T-helper 2 cell treated with Interferon-gamma antibody and Interleukin-4, amounts not matched to agents 100 ng/mL and 5 ng/mL, for 36 hours (primary cell): ENCODE data around the gene ABHD6. TPM values are rescaled to one million over a fixed set of nuclear protein-coding genes. Genes with fewer than 3 reads are reported as not detected.
"Not testable (repeated sequence)": the region's sequence is repeated elsewhere in the genome, so short reads cannot be mapped to it uniquely, and the experiment has no call there.

ENCODE experiments used
- intact Hi-C: fragments of 100-400 bp; cut with micrococcal nuclease; formaldehyde crosslinking; loops from one replicate; pipeline ENCODE4 v1.15.1; 2023
- total RNA-seq: library from RNA; stranded (reverse); gene quantifications from 2 replicates; pipeline ENCODE4 v1.2.3, GENCODE V29; 2022

ABHD6 gene, protein sequence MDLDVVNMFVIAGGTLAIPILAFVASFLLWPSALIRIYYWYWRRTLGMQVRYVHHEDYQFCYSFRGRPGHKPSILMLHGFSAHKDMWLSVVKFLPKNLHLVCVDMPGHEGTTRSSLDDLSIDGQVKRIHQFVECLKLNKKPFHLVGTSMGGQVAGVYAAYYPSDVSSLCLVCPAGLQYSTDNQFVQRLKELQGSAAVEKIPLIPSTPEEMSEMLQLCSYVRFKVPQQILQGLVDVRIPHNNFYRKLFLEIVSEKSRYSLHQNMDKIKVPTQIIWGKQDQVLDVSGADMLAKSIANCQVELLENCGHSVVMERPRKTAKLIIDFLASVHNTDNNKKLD
- 8.5 and 10.1 TPM in 2 replicates for total RNA-seq

DNA sequence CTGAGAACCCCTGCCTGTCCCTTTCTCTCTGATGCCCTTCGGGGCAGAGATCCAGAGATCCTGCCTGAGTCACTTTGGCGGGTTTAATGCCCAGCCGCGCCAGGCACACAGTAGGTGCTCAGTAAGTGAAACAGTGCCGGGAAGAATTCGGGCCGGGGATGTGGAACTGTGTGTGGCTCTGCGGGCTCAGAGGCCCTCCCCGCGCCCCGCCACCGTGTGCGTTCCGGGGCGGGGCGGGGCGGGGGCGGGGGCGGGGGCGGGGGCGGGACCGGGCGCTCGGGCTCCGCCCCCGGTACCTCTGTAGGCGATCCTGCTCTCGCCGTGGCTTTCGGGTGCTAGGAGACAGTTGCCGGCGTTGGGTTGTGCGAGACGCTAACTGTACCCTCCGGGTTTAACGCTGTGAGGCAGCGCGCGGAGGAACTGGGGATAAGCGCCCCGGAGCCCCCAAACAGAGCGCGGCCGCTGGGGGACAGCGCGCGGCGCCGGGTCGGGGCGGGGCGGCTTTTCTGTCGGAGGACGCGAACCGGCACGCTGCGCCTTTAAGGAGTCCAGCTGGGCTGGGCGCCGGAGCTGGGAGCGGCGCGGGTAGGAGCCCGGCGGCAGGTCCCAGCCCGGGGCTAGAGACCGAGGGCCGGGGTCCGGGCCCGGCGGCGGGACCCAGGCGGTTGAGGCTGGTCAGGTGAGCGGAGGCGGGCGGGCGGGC, at the start of gene ABHD6:
Gene ABHD6 (plus strand): TSS at position 555 of the 703 bp plus-strand sequence. CDS start 18,795 bp downstream, outside the sequence.
- intact Hi-C loops: loop anchor here (1.0 to 5.0 kb wide), 6 partner anchors 50 to 640 kb away; partner anchors contain the start of genes ARF4, FLNB, HTD2 and KCTD6

DNA sequence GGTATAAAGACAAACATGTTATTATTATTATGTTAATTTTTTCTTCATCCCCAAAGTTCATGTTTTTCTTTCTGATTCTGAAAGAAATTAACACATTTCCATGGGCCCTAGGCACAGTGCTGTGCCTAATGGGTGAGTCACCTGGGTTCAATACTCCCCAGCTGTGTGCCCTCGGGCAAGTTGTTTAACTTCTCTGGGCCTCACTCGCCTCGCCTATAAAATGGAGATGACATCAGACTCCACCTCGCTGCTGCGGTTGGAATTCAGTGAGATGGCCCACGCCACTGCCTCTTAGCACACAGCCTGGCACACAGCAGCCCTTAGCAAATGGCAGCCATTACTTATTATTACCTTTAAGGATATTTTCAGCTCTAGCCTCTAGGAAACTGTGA, 49.4 kb upstream of the ABHD6 start:
- intact Hi-C loops: loop anchor here (5.0 kb wide), 2 partner anchors 49 to 444 kb away; partner anchors contain the start of gene ABHD6

- intact Hi-C loops: loop anchor here (5.0 kb wide), 2 partner anchors 48 to 443 kb away; partner anchors contain the start of gene ABHD6
Measured at GRCh38 chr3:58188921-58189451, 48.6 kb upstream of the ABHD6 start.

GRCh38 chr3:58189691-58190090, 47.9 kb upstream of the ABHD6 start:
- intact Hi-C loops: loop anchor here (5.0 kb wide), 2 partner anchors 48 to 443 kb away; partner anchors contain the start of gene ABHD6

- intact Hi-C loops: no loop called here
Measured at GRCh38 chr3:58190291-58190690, 47.3 kb upstream of the ABHD6 start.

- intact Hi-C loops: no loop called here
Measured at GRCh38 chr3:58190882-58191281, 46.7 kb upstream of the ABHD6 start.

DNA sequence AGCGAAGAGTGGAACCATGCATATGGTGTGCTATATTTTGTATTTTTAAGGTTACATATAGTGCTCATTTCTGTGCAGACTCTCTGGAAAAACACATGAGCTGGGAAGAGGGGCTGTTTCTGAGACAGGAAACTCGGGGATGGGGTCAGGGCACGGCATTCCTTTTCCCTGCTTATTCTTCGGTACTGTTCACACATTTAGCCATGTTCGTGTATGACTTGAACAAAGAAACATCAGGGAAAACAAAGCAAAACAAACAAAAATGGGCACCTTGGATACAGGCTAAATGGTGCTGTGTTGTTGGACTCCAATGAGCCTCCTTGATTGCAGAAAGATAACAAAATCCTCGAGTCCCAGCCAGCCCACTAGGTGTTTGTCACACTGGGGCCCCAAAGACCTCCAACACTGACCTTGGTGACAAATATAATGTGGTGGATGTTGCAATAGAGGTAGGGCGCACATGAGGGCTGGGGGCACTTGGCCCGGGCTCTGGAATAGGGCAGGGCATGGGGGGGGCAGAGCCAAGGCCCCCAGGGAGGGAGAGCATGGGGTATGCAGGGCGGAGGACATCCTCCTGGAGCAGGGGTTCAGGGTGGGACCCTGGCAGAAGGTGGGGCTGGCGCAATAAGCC, 46.1 kb upstream of the ABHD6 start:
- intact Hi-C loops: no loop called here

GRCh38 chr3:58192069-58192468, 45.5 kb upstream of the ABHD6 start:
- intact Hi-C loops: no loop called here

DNA sequence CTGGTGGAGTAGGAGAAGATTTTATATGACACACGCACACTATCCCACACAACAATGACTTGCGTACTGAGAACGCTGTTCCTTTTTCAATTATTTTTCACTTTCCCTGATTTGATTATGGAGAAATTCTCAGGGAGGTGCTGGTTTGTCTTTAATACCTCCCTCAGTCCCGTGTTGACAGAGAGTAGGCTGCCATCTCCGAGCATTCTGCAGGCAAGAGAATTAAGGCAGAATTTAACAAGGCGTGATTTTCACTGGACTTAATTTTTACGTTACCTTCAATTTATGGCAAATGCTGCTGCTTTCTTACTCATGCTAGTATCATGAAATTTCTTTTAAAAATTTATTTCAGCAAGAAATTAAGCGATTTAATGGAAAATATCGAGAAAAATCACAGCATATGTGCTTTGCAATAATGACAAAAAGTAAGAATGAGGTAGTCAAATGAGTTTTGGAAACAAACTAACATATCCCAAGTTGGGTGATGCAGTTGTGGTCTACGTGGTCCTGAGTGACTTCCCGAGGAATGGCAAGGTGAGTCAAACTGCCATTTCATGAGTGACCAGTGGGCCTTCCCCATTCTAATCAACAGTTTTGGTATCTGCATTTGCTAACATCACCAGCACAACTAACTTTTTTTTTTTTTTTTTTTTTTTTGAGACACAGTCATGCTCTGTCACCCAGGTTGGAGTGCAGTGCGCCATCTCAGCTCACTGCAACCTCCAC, 43.7 kb upstream of the ABHD6 start:
- intact Hi-C loops: no loop called here

DNA sequence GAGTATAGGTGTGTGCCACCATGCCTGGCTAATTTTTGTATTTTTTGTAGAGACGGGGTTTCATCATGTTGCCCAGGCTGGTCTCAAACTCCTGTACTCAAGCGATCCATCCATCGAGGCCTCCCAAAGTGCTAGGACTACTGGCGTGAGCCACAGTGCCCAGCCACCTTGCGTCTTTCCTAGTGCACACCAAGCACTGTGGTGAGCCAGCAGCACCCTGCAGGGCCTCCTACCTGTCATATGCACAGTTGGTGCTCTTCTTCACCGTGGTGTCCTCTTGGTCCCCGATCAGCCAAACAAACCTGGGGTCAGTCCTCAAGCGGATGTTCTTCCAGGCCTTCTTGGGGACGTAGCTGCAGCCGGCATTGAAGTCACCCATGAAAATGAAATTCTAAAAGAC, 40.0 kb upstream of the ABHD6 start:
- intact Hi-C loops: no loop called here

- intact Hi-C loops: no loop called here
Measured at GRCh38 chr3:58198362-58198761, 39.2 kb upstream of the ABHD6 start.

GRCh38 chr3:58198804-58199203, 38.8 kb upstream of the ABHD6 start:
- intact Hi-C loops: no loop called here

GRCh38 chr3:58200121-58200709, 37.4 kb upstream of the ABHD6 start:
- intact Hi-C loops: no loop called here

- intact Hi-C loops: no loop called here
Measured at GRCh38 chr3:58200846-58201355, 36.7 kb upstream of the ABHD6 start.

DNA sequence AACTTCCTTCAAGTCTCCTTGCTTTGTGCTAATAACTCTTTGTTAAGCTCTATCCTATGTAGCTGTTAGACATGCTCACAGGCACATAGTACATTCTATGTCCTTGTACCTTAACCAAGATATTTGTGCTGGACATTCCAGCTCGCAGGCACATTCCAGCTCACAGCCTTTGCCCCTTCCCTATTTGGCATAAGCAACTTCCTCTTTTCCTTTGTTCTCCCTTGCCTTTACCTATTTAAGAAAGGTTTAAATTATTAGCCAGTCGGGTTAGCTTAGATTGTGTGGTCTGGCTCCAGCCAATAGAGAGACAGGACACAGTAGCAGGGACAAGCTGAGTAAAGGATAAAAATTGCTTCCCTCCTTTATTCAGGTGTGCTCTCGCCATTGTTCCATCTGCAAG, 36.1 kb upstream of the ABHD6 start:
- intact Hi-C loops: not testable (repeated sequence)

DNA sequence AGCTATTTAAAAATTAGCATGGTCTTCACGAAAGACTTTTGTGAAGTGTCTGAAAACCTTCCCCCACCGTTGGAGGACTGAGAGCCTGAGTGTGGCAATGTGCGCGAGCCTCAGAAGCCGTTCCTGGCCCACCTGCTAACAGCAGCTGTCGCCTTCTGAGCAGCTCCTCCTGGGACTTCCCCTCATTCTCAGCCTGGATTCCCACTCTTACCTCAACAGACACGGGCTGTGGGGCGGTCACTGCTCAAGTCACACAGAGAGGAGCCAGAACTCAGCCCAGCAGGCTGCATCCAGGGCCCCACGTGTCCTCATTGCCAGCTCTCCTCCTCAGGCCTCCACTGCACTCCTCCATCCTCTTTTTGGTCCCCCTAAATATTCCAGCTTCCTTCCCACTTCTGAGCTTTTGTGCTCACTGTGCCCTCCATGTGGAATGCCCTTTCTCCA, 34.7 kb upstream of the ABHD6 start:
- intact Hi-C loops: no loop called here

DNA sequence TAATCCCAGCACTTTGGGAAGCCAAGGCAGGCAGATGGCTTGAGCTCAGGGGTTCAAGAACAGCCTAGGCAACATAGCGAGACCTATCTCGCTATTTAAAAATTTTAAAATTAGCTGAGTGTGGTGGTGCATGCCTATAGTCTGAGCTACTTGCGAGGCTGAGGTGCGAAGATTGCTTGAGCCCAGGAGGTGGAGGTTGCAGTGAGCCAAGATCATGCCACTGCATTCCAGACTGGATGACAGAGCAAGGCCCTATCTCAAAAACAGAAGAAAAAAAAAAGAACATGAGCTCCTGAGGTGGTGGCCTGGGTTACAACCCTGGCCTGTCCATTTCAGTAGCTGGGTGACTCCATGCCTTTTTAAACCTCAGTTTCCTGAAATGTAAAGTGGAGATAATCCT, 34.1 kb upstream of the ABHD6 start:
- intact Hi-C loops: no loop called here

GRCh38 chr3:58204720-58205119, 32.9 kb upstream of the ABHD6 start:
- intact Hi-C loops: no loop called here

DNA sequence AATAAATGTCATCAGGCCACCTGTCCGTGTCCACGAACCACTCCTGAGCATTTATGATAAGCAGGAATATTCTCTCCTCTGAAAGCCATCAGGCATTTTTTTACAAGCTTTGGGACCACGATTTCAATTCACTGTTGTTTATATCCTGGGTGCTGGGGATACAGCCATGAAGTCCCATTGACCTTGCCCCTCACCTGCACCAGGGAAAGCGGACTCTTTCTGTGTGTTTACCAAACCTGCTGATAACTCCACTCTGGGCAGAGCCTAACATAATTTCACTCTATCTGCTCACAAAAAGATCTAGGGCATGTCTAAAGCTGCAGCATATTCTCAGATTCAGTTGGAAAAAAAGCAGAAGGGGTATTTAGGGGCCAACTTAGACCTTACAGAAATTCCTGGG, 31.6 kb upstream of the ABHD6 start:
- intact Hi-C loops: no loop called here

GRCh38 chr3:58206406-58207011, 31.1 kb upstream of the ABHD6 start:
- intact Hi-C loops: no loop called here
